H9 (cell line): ENCODE data around the gene TLN1. TPM values are rescaled to one million over a fixed set of nuclear protein-coding genes. Genes with fewer than 3 reads are reported as not detected.

Experiments
- DNase-seq: peaks from one replicate; pipeline ENCODE4 v3.0.0-alpha.2; 2017
- H2AFZ ChIP-seq: one replicate; pipeline ENCODE4 v1.6.1; 2013; ENCODE audit warnings: mild to moderate bottlenecking, low read length, control low read depth, moderate library complexity
- H2AK5ac ChIP-seq: 2 replicates; pipeline ENCODE4 v1.6.1; 2013; ENCODE audit warnings: low read length, control low read depth, mixed read lengths; ENCODE audit not compliant: insufficient read length
- H2BK120ac ChIP-seq: one replicate; pipeline ENCODE4 v1.6.1; 2013; ENCODE audit warnings: low read depth, mild to moderate bottlenecking, low read length, control low read depth, inconsistent platforms; ENCODE audit not compliant: poor library complexity, severe bottlenecking
- H2BK12ac ChIP-seq: 2 replicates; pipeline ENCODE4 v1.6.1; 2013; ENCODE audit warnings: low read length, control low read depth, mixed read lengths, low read depth; ENCODE audit not compliant: insufficient read length
- H2BK15ac ChIP-seq: 2 replicates; pipeline ENCODE4 v1.6.1; 2013; ENCODE audit warnings: low read depth, low read length, control low read depth
- H2BK20ac ChIP-seq: one replicate; pipeline ENCODE4 v1.6.1; 2013; ENCODE audit warnings: low read depth, mild to moderate bottlenecking, low read length, control low read depth, inconsistent platforms; ENCODE audit not compliant: poor library complexity, severe bottlenecking
- H2BK5ac ChIP-seq: 2 replicates; pipeline ENCODE4 v1.6.1; 2013; ENCODE audit warnings: low read length, control low read depth, mixed read lengths; ENCODE audit not compliant: insufficient read length
- H3K14ac ChIP-seq: 2 replicates; pipeline ENCODE4 v1.6.1; 2013; ENCODE audit warnings: low read length, control low read depth; ENCODE audit not compliant: insufficient read depth
- H3K18ac ChIP-seq: 2 replicates; pipeline ENCODE4 v1.6.1; 2013; ENCODE audit warnings: low read depth, mild to moderate bottlenecking, mixed read lengths, low read length, control low read depth; ENCODE audit not compliant: insufficient read length
- H3K23ac ChIP-seq: 2 replicates; pipeline ENCODE4 v1.6.1; 2013; ENCODE audit warnings: low read length, control low read depth, mixed read lengths, low read depth; ENCODE audit not compliant: insufficient read length
- H3K23me2 ChIP-seq: 2 replicates; pipeline ENCODE4 v1.6.1; 2013; ENCODE audit warnings: low read depth, mild to moderate bottlenecking, mixed read lengths, low read length, control low read depth; ENCODE audit not compliant: insufficient read length, poor library complexity, severe bottlenecking
- H3K27ac ChIP-seq: 2 replicates; pipeline ENCODE4 v1.5.1; 2013; ENCODE audit warnings: low read length, control low read depth, mixed read lengths, low read depth; ENCODE audit not compliant: insufficient read length
- H3K27me3 ChIP-seq: 2 replicates; pipeline ENCODE4 v1.6.1; 2013; ENCODE audit warnings: low read length, control low read depth, inconsistent platforms; ENCODE audit not compliant: insufficient read depth
- H3K4ac ChIP-seq: 2 replicates; pipeline ENCODE4 v1.6.1; 2013; ENCODE audit warnings: low read depth, mild to moderate bottlenecking, control low read depth, inconsistent platforms, low read length, moderate library complexity
- H3K4me1 ChIP-seq: 2 replicates; pipeline ENCODE4 v1.6.1; 2013; ENCODE audit warnings: low read length, control low read depth, inconsistent platforms; ENCODE audit not compliant: insufficient read depth
- H3K4me2 ChIP-seq: 2 replicates; pipeline ENCODE4 v1.6.1; 2013; ENCODE audit warnings: low read length, control low read depth, mixed read lengths; ENCODE audit not compliant: insufficient read length, insufficient read depth
- H3K56ac ChIP-seq: 2 replicates; pipeline ENCODE4 v1.6.1; 2013; ENCODE audit warnings: low read depth, mild to moderate bottlenecking, mixed read lengths, low read length, control low read depth; ENCODE audit not compliant: insufficient read length
- H3K79me1 ChIP-seq: 2 replicates; pipeline ENCODE4 v1.6.1; 2013; ENCODE audit warnings: low read depth, mild to moderate bottlenecking, moderate library complexity, low read length, control low read depth, inconsistent platforms; ENCODE audit not compliant: insufficient read depth, poor library complexity, severe bottlenecking
- H3K79me2 ChIP-seq: 2 replicates; pipeline ENCODE4 v1.6.1; 2013; ENCODE audit warnings: low read length, control low read depth, inconsistent platforms; ENCODE audit not compliant: insufficient read depth
- H3K9ac ChIP-seq: 2 replicates; pipeline ENCODE4 v1.6.1; 2013; ENCODE audit warnings: low read length, control low read depth, mixed read lengths; ENCODE audit not compliant: insufficient read length; ENCODE audit errors: extremely low read depth
- H3K9me3 ChIP-seq: one replicate; pipeline ENCODE4 v1.6.1; 2013; ENCODE audit warnings: low read depth, low read length, inconsistent platforms; ENCODE audit not compliant: control insufficient read depth
- H3T11ph ChIP-seq: one replicate; pipeline ENCODE4 v1.6.1; 2013; ENCODE audit warnings: mild to moderate bottlenecking, low read length, control low read depth, inconsistent platforms
- H4K20me1 ChIP-seq: one replicate; pipeline ENCODE4 v1.6.1; 2013; ENCODE audit not compliant: control insufficient read depth, insufficient read length, insufficient read depth
- H4K5ac ChIP-seq: 2 replicates; pipeline ENCODE4 v1.6.1; 2013; ENCODE audit warnings: low read depth, mild to moderate bottlenecking, mixed read lengths, low read length, control low read depth; ENCODE audit not compliant: insufficient read length
- H4K8ac ChIP-seq: replicated peaks from 2 replicates; pipeline ENCODE4 v1.6.1; 2013; ENCODE audit warnings: low read length, control low read depth, mixed read lengths, low read depth; ENCODE audit not compliant: insufficient read length
- H4K91ac ChIP-seq: 2 replicates; pipeline ENCODE4 v1.6.1; 2013; ENCODE audit warnings: low read depth, mild to moderate bottlenecking, moderate library complexity, mixed read lengths, low read length, control low read depth; ENCODE audit not compliant: insufficient read length
- H3K27ac Mint-ChIP-seq, 3 experiments: 2 replicates in 2 of 3; 3 replicates in 1 of 3; pipeline ENCODE4 v1.8.0; 2020 to 2021; ENCODE audit warnings: mixed read lengths in 3 of 3, mild to moderate bottlenecking in 1 of 3, moderate library complexity in 1 of 3
- H3K27me3 Mint-ChIP-seq: 2 replicates; pipeline ENCODE4 v1.8.0; 2021; ENCODE audit warnings: low read depth, mild to moderate bottlenecking, moderate library complexity, mixed read lengths
- H3K36me3 Mint-ChIP-seq, 3 experiments: 2 replicates in 2 of 3; 3 replicates in 1 of 3; pipeline ENCODE4 v1.8.0; 2020 to 2021; ENCODE audit warnings: low read depth in 3 of 3, mixed read lengths in 3 of 3; ENCODE audit not compliant: insufficient read depth in 1 of 3
- H3K4me1 Mint-ChIP-seq, 2 experiments: 2 replicates each; pipeline ENCODE4 v1.8.0; 2020; ENCODE audit warnings: mixed read lengths in 2 of 2
- H3K4me3 Mint-ChIP-seq, 2 experiments: 2 replicates in 1 of 2; 3 replicates in 1 of 2; pipeline ENCODE4 v1.8.0; 2020 to 2021; ENCODE audit warnings: mild to moderate bottlenecking in 2 of 2, mixed read lengths in 2 of 2, moderate library complexity in 1 of 2
- H3K9me3 Mint-ChIP-seq, 2 experiments: 2 replicates in 1 of 2; 3 replicates in 1 of 2; pipeline ENCODE4 v1.8.0; 2020; ENCODE audit warnings: mild to moderate bottlenecking in 2 of 2, mixed read lengths in 2 of 2, moderate library complexity in 1 of 2
- CTCF ChIP-seq: fragments of 200-600 bp; sonication (generic); conservative IDR thresholded peaks from 3 replicates; pipeline ENCODE4 v1.8.0; 2021; ENCODE audit warnings: antibody characterized with exemption, mild to moderate bottlenecking
- WGBS: extraction: QIAGEN DNeasy Blood & Tissue Kit; methylation state at CpG from one replicate; pipeline ENCODE4 v1.1.7; 2013; ENCODE audit warnings: missing lambda C conversion rate, low lambda C conversion rate, mixed read lengths; ENCODE audit not compliant: insufficient read length; ENCODE audit errors: extremely low coverage; 5-methylcytosine and 5-hydroxymethylcytosine counted together
- total RNA-seq: library from RNA; stranded (reverse); gene quantifications from 2 replicates; pipeline ENCODE4 v1.2.1, GENCODE V29; 2021

Gene TLN1
- total RNA-seq, 1 experiment from 2014 or later = 102 TPM

GRCh38 chr9:35771943-35772342, 39.9 kb upstream of the TLN1 start:
- Histone ChIP-seq H4K91ac (no peak overlapping the region), H3K27me3 (no peaks in the 10 kb centered on the region), H3K9me3 (no peaks in the 10 kb centered on the region), H3K4ac (no peak overlapping the region), H2AFZ (no peak overlapping the region), H3K23me2 (no peaks in the 10 kb centered on the region), H3K4me1 (peaks cover 4% of the 10 kb centered on the region; the same call in 1 of the 2 replicates), H3T11ph (no peak overlapping the region), H4K5ac (no peak overlapping the region), H3K56ac (no peak overlapping the region), H2BK15ac (no peak overlapping the region), H3K18ac (no peak overlapping the region), H3K27ac (no peak overlapping the region), H2AK5ac (no peak overlapping the region), H4K20me1 (no peaks in the 10 kb centered on the region), H3K79me1 (no peaks in the 10 kb centered on the region), H3K14ac (no peak overlapping the region), H2BK12ac (no peak overlapping the region), H3K9ac (no peak overlapping the region), H2BK5ac (no peak overlapping the region), H3K23ac (no peak overlapping the region), H2BK20ac (no peak overlapping the region), H4K8ac (no peak overlapping the region), H3K79me2 (no peaks in the 10 kb centered on the region), H3K4me2 (no peak overlapping the region), H2BK120ac (no peak overlapping the region)
- Mint-ChIP-seq H3K9me3 (no peaks in the 10 kb centered on the region), H3K4me3 (no peak overlapping the region), H3K4me1 (peaks cover 15 to 19% of the 10 kb centered on the region in 2 experiments), H3K27me3 (no peaks in the 10 kb centered on the region), H3K36me3 (no peaks in the 10 kb centered on the region), H3K27ac (no peak overlapping the region)
- WGBS = no CpG with 5 or more reads among the region's 3 CpGs
- no peak for TF ChIP-seq CTCF
- DNase-seq = no peak
